Mesendoderm (in vitro differentiated cells): ENCODE data around the gene HPN.
"Not testable (repeated sequence)": the region's sequence is repeated elsewhere in the genome, so short reads cannot be mapped to it uniquely, and the experiment has no call there.

Experiments used
- DNase-seq: peaks from one replicate; pipeline ENCODE4 v3.0.0; 2013
- H2AK5ac ChIP-seq: 2 replicates; pipeline ENCODE4 v1.6.1; 2013; ENCODE audit warnings: low read length, inconsistent platforms
- H2BK120ac ChIP-seq: 2 replicates; pipeline ENCODE4 v1.6.1; 2013; ENCODE audit warnings: low read depth, mild to moderate bottlenecking, low read length, moderate library complexity, mixed read lengths
- H2BK15ac ChIP-seq: replicated peaks from 2 replicates; pipeline ENCODE4 v1.6.1; 2013; ENCODE audit warnings: low read depth, mild to moderate bottlenecking, moderate library complexity
- H2BK5ac ChIP-seq: 2 replicates; pipeline ENCODE4 v1.6.1; 2013; ENCODE audit warnings: low read length, inconsistent platforms
- H3K18ac ChIP-seq: 2 replicates; pipeline ENCODE4 v1.6.1; 2013; ENCODE audit warnings: mild to moderate bottlenecking, low read length, mixed read lengths
- H3K23ac ChIP-seq: one replicate; pipeline ENCODE4 v1.6.1; 2013; ENCODE audit warnings: low read length
- H3K27ac ChIP-seq: 2 replicates; pipeline ENCODE4 v1.5.1; 2013; ENCODE audit warnings: low read depth, mild to moderate bottlenecking, inconsistent platforms, low read length, moderate library complexity
- H3K27me3 ChIP-seq: 2 replicates; pipeline ENCODE4 v1.6.1; 2013; ENCODE audit warnings: low read length, control low read depth, mild to moderate bottlenecking, inconsistent platforms; ENCODE audit not compliant: insufficient read depth, poor library complexity
- H3K36me3 ChIP-seq: 2 replicates; pipeline ENCODE4 v1.6.1; 2013; ENCODE audit warnings: low read length, inconsistent platforms; ENCODE audit not compliant: control insufficient read depth, insufficient read depth
- H3K4ac ChIP-seq: one replicate; pipeline ENCODE4 v1.6.1; 2013; ENCODE audit warnings: low read depth, mild to moderate bottlenecking, low read length, moderate library complexity
- H3K4me1 ChIP-seq: 2 replicates; pipeline ENCODE4 v1.6.1; 2013; ENCODE audit warnings: low read depth, low read length, inconsistent platforms; ENCODE audit not compliant: control insufficient read depth
- H3K4me2 ChIP-seq: 2 replicates; pipeline ENCODE4 v1.6.1; 2013; ENCODE audit warnings: low read length
- H3K4me3 ChIP-seq: 2 replicates; pipeline ENCODE4 v1.5.1; 2013; ENCODE audit warnings: mild to moderate bottlenecking, low read length
- H3K56ac ChIP-seq: one replicate; pipeline ENCODE4 v1.6.1; 2013; ENCODE audit warnings: low read length
- H3K79me1 ChIP-seq: 2 replicates; pipeline ENCODE4 v1.6.1; 2013; ENCODE audit warnings: low read length, inconsistent platforms
- H3K79me2 ChIP-seq: 2 replicates; pipeline ENCODE4 v1.6.1; 2013; ENCODE audit warnings: mild to moderate bottlenecking, low read length; ENCODE audit not compliant: control insufficient read depth, insufficient read depth
- H3K9ac ChIP-seq: 2 replicates; pipeline ENCODE4 v1.6.1; 2013; ENCODE audit warnings: low read length, inconsistent platforms
- H4K5ac ChIP-seq: one replicate; pipeline ENCODE4 v1.6.1; 2013; ENCODE audit warnings: low read length
- H4K8ac ChIP-seq: one replicate; pipeline ENCODE4 v1.6.1; 2013; ENCODE audit warnings: low read depth, mild to moderate bottlenecking, control low read depth, low read length, moderate library complexity
- WGBS: extraction: QIAGEN DNeasy Blood & Tissue Kit; methylation state at CpG from one replicate; pipeline ENCODE4 v1.1.7; 2013; ENCODE audit warnings: low lambda C conversion rate, missing lambda C conversion rate; ENCODE audit not compliant: insufficient coverage; ENCODE audit errors: extremely low coverage; 5-methylcytosine and 5-hydroxymethylcytosine counted together

HPN gene

GRCh38 chr19:35006342-35006998, 35.1 kb upstream of the HPN start:
- Histone ChIP-seq H3K4ac (no peak overlapping the region), H2BK15ac (no peak overlapping the region), H4K8ac (no peak overlapping the region), H3K4me1 (peaks cover 6% of the 10 kb centered on the region), H2AK5ac (no peak overlapping the region), H3K9ac (no peak overlapping the region), H2BK5ac (no peak overlapping the region), H3K4me3 (no peak overlapping the region), H3K27me3 (no peaks in the 10 kb centered on the region), H3K36me3 (peaks cover 5% of the 10 kb centered on the region), H3K79me2 (peaks cover 47% of the 10 kb centered on the region), H3K27ac (no peak overlapping the region), H3K23ac (no peak overlapping the region), H4K5ac (no peak overlapping the region), H3K56ac (no peak overlapping the region), H3K18ac (no peak overlapping the region), H3K79me1 (peaks cover 28% of the 10 kb centered on the region), H3K4me2 (no peak overlapping the region), H2BK120ac (no peak overlapping the region)
- DNase-seq, result no peak
- WGBS, result no CpG with 5 or more reads among the region's 15 CpGs

- Histone ChIP-seq H3K79me1 (peaks cover 26% of the 10 kb centered on the region), H4K8ac (no peak overlapping the region), H2BK120ac (no peak overlapping the region), H3K4ac (no peak overlapping the region), H3K4me1 (peaks cover 3% of the 10 kb centered on the region), H2AK5ac (no peak overlapping the region), H3K4me3 (no peak overlapping the region), H2BK15ac (no peak overlapping the region), H3K36me3 (peaks cover 5% of the 10 kb centered on the region), H2BK5ac (no peak overlapping the region), H3K27me3 (no peaks in the 10 kb centered on the region), H3K27ac (no peak overlapping the region), H3K56ac (no peak overlapping the region), H3K4me2 (no peak overlapping the region), H3K79me2 (peaks cover 43% of the 10 kb centered on the region), H3K9ac (no peak overlapping the region), H3K18ac (no peak overlapping the region), H4K5ac (no peak overlapping the region), H3K23ac (no peak overlapping the region)
- no peak for DNase-seq
- no CpG with 5 or more reads among the region's 5 CpGs for WGBS
Measured at GRCh38 chr19:35006999-35007365, 34.5 kb upstream of the HPN start.

GRCh38 chr19:35007427-35007826, 34.1 kb upstream of the HPN start:
- H3K4ac ChIP-seq, H2BK5ac ChIP-seq: not testable (repeated sequence)
- no CpG with 5 or more reads among the region's 8 CpGs for WGBS

GRCh38 chr19:35008891-35009341, 32.6 kb upstream of the HPN start:
- Histone ChIP-seq H3K18ac (no peak overlapping the region), H3K27ac (no peak overlapping the region), H2BK5ac (no peak overlapping the region), H2BK15ac (no peak overlapping the region), H3K27me3 (no peaks in the 10 kb centered on the region), H3K9ac (no peak overlapping the region), H3K36me3 (peaks cover 9% of the 10 kb centered on the region), H3K4ac (no peak overlapping the region), H3K4me1 (no peaks in the 10 kb centered on the region), H2BK120ac (no peak overlapping the region), H3K79me2 (peaks cover 25% of the 10 kb centered on the region), H2AK5ac (no peak overlapping the region), H4K5ac (no peak overlapping the region), H3K79me1 (peaks cover 23% of the 10 kb centered on the region), H3K23ac (no peak overlapping the region), H3K4me2 (no peak overlapping the region), H4K8ac (no peak overlapping the region), H3K56ac (no peak overlapping the region), H3K4me3 (no peak overlapping the region)
- WGBS, result no CpG with 5 or more reads among the region's 12 CpGs
- no peak for DNase-seq

More at GRCh38 chr19:35007427-35007826, 34.1 kb upstream of the HPN start:
- H3K4me3 ChIP-seq, DNase-seq, H3K4me2 ChIP-seq, H4K8ac ChIP-seq, H3K27me3 ChIP-seq, H2AK5ac ChIP-seq, H3K27ac ChIP-seq, H3K9ac ChIP-seq, H4K5ac ChIP-seq, H3K18ac ChIP-seq, H3K36me3 ChIP-seq, H2BK120ac ChIP-seq, H3K56ac ChIP-seq, H3K4me1 ChIP-seq, H3K23ac ChIP-seq, H2BK15ac ChIP-seq: not testable (repeated sequence)
- peaks cover 24% of the 10 kb centered on the region for H3K79me1 ChIP-seq
- H3K79me2 ChIP-seq, result peaks cover 40% of the 10 kb centered on the region

GRCh38 chr19:35009424-35010415, 31.8 kb upstream of the HPN start:
- DNase-seq, result no peak
- peaks cover 17% of the 10 kb centered on the region for H3K79me1 ChIP-seq
- WGBS, result no CpG with 5 or more reads among the region's 36 CpGs
- no peaks in the 10 kb centered on the region for H3K27me3 ChIP-seq
- H3K9ac ChIP-seq, result no peak overlapping the region
- H3K79me2 ChIP-seq, result peaks cover 17% of the 10 kb centered on the region
- H2AK5ac ChIP-seq, result no peak overlapping the region
- H3K56ac ChIP-seq, result no peak overlapping the region
- no peak overlapping the region for H2BK5ac ChIP-seq
- H3K36me3 ChIP-seq, result peaks cover 15% of the 10 kb centered on the region
- no peak overlapping the region for H3K27ac ChIP-seq
- no peak overlapping the region for H3K4me3 ChIP-seq
- H2BK120ac ChIP-seq, result no peak overlapping the region
- H4K5ac ChIP-seq, result no peak overlapping the region
- H2BK15ac ChIP-seq, result no peak overlapping the region
- H3K23ac ChIP-seq, result no peak overlapping the region
- H3K4me1 ChIP-seq, result no peaks in the 10 kb centered on the region
- no peak overlapping the region for H3K4me2 ChIP-seq
- no peak overlapping the region for H4K8ac ChIP-seq
- H3K4ac ChIP-seq, result no peak overlapping the region
- H3K18ac ChIP-seq, result no peak overlapping the region
